Measurements from ENCODE around the gene KLF9.

Gene KLF9

DNA sequence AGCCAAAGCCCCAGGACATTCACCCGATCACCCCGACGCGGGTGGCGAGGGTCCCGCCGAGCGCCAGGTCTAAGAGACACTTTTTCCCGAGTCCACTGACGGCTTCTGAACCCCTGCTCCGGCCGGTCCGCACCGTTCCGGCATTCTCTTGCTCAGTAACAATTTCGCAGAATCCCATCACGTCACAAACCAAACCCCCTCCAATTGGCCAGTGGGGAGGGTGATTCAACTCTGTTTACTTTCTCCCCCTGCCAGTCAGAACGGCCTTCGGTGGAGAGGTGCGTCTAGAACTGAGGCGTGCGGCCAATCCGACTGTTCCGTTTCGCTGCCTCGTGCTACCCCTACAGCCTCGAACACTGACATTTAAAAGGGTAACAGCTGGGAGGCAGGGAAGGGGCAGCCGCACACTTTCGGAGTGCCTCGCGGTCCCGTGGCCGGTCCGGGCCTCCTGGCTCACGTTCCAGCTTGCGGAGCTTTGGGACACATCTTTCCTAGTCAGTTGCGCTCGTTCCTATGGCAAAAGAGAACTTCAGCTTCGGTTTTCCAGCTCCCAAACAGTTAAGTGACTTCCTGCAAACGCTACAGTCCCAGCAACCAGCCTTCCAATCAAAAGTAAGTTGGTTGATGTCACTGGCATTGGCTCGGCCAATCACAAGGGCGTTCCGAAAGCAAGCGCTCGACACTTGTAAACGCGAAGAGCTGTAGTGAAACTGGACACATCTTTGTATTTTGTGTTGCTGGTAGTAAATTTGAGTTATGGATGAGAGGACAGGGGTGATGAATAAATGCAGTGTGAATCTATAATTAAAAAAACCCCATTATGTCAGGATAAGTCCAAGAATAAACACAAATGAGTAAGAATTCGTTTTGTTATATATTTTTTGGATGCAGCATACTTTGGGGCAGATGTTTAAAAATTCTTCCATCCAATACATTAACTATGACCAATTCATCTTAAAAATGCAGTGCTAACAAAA, at the start of gene KLF9:
Gene KLF9 (minus strand): TSS at position 859 of the 977 bp plus-strand sequence. CDS start 1,294 bp downstream, outside the sequence.
- peak; percentile 69 to 80 for DNase-seq (ENCODE audit: low read depth in 2 of 2)

DNA sequence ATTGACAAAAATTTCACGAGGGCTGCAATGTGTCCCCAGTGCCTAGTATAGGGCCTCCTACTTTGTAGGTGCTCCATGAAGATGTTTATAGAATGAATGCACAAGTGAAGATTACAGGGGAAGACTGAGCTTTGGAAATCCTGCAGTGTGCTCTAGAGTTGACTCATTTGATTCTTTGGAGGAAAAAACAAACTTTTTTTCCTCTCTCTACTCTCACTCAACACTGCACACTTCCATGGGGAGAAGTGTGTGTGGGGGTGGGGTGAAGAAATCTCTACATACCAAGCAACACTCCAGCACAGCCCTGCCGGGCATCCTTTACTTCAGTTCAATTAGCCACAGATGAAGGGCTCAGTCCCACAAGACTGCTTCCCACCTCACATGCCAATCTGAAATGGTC, 49.4 kb upstream of the KLF9 start:
- DNase-seq (ENCODE audit: low read depth in 2 of 2): no peak

DNA sequence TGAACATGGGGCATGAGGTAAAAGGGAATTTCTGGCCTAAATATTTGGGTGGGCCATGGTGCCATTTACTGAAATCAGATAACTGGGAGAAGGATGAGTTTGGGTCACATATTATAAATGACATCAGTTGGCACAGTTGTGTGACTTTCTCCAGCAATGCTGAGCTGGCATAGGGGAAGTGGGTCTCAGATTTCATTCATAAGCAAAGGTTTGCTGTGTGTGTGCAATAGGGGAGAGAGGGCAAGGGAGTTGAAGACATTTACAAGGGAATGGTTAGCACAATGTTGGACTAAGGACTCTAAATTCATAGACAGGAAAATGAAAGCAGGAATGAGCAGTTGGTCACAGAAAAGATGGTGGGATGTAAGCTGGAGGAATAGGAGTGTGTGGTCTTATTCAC, 47.8 kb upstream of the KLF9 start:
- DNase-seq (ENCODE audit: low read depth in 2 of 2): no peak

DNA sequence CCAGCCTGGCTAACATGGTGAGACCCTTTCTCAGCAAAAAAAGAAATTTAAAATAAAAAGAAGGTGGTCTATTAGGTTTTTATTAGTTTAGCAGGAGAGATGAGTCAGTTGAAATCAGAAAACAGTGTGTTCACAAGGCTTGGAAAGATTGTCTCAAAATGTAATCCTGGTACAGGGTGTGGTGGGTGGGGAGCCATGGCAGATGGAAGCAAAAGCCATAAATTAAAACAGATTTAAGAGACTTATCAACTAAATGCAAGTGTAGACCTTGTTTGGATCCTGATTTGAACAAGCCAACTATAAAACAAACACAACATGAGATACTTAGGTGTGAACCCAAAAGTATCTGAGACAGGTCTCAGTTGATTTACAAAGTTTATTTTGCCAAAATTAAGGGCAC, 42.8 kb upstream of the KLF9 start:
- DNase-seq (ENCODE audit: low read depth in 2 of 2): no peak

DNA sequence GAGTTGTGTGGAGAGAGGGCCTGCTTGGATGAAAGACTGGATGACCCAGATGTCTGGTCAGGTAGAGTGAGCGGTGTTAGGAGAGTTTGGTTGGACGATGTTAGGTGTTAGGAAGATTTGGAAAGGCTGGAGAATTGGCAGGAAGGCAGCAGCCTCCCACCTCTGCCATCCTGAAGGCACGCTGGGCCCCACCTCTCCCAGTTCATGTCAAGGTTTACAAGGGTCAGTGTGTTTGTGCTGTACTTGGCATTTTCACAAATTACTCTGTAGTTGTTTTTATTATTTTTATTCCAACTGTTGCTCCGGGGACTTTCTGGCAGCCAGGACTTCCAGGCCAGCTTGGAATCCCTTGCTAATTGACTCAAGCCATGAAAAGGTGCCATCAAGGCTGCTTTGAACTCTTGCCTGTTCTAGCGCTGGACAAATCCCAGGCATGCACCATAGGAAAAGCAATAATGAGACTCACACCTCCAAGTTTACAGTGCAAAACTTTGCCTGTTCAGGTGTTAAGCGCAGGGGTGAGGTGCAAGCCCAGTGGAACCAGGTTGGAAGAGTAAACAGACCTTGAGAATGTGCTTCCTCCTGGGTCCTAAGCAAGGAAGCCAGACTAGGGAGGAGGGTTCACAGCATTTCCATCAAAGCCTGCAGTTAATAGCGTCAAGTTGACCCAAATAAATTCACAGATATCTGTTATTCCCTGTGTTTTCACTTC, 41.7 kb upstream of the KLF9 start:
- no peak for DNase-seq (ENCODE audit: low read depth in 2 of 2)

DNA sequence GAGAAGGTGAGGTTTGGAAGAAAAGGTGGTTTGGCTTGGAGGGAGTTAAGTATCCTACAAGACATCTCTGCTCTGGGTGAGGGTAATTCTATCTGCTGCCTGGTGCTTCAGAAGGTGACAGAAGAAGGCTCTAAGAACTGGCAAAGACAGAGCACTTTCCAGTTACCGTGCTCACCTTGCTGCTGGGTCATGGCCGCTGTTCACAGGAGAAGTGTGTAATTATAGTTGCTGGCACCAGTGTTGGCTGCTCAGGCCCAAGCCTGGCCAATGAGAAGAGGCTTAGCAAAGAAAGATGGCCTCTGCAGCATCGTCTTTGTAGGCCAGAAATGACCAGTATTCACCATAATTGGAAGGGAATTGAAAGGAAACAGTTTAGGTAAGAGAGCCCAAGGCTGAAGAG, 37.9 kb upstream of the KLF9 start:
- no peak for DNase-seq (ENCODE audit: low read depth in 2 of 2)

DNA sequence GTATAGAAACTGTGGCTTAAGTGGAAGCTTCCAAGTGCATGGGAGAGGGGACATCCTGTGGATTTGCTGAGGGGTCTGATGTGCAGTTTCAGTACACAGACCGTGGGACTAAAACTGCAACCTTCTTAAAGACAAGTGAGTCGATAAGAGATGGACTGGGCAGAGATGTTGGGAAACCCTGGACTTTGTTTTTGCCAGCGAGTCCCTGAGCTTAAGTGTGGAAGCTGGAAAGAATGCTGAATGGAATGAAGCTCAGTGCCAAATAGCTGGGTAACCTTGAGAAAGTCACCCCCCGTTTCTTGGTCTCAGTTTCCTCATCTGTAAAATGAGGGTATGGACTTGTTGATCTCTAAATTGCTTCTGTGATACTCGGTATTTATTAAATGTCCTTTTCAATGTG, 37.3 kb upstream of the KLF9 start:
- DNase-seq (ENCODE audit: low read depth in 2 of 2): no peak

DNA sequence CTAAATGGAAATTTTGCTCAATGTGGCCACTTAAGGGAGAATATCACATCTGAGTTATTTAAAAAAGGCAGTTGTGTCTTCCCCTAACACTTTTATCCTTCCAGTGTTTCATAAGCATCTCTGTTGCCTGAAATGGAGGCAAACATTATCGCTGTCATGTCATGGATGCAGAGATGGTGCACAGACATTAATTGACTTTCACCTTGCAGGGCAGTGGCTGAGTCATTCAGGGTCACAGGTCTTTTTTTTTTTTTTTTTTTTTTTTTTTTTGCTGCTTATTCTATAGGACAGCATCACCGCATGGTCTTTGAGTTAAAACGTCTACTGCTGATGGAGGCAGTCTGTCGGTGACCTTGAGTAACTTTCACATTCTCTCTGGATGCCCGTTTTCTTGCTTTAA, 36.3 kb upstream of the KLF9 start:
- no peak for DNase-seq (ENCODE audit: low read depth in 2 of 2)

DNA sequence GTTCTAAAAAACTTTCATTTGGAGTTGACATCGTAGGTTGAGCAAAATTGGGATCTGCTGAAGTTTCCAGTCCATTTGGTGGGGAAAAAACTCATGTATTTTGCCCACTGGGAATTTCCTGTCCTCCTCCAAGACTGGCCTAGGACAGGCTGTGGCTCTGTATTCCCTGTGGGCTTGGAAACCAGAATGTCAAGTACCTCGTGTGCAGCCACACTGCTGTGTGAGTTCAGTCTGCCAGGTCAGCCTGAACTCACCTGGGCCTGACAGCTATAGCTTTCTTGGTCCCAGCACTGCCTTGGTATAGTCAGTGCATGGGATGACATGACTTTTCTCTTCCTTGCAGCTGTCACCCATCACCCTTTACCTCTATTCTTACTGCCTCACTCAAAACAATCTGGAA, 35.0 kb upstream of the KLF9 start:
- DNase-seq (ENCODE audit: low read depth in 2 of 2): no peak

DNA sequence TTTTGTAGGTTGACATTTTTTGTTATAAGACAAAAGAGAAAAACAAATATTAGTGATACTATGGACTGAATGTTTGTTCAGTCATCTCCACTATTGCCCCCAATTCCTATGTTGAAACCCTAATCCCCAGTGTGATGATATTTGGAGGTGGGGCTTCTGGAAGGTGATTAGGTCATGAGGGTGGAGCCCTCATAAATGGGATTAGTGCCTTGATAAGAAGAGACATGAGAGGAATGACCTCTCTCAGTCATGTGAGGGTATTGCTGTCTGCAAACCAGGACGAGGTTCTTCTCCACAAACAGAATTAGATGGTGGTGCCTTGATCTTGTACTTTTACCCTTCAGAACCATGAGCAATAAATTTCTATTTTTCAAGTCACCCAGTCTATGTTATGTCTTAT, 34.5 kb upstream of the KLF9 start:
- no peak for DNase-seq (ENCODE audit: low read depth in 2 of 2)

DNA sequence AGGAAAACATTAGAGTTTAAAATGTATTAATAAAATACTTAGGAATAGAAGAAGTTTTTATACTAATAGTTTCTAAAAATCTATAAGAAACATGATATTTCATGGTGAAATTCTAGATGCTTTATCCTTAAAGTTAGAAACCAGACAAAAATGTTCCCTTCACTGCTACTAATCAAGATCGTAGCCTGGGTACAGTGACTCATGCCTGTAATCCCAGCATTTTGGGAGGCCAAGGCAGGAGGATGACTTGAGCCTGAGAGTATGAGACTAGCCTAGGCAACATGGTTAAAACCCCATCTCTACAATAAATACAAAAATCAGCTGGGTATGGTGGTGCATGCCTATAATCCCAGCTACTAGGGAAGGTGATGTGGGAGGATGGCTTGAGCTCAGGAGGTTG, 30.4 kb upstream of the KLF9 start:
- no peak for DNase-seq (ENCODE audit: low read depth in 2 of 2)

DNA sequence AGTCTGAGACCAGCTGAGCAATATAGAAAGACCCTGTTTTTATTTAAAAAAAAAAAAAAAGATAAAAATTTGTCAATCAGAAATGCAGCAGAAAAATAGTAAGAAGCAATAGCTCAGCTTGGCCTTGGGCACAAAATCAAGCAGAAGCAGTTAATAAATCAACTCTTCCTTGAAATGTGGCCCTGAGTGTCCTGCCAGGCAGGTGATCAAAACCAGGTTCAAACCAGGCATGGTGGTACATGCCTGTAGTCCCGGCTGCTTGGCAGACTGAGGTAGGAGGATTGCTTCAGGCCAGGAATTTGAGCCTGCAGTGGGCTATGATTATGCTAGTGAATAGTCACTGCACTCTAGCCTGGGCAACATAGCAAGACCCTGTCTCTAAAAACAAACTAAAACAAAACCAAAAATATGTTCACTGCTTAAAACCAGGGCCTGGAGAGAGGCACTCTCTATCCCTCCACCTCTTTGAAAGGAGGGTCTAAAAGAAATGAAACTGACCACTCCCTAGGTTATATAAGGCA, 27.9 kb upstream of the KLF9 start:
- DNase-seq (ENCODE audit: low read depth in 2 of 2): no peak

DNA sequence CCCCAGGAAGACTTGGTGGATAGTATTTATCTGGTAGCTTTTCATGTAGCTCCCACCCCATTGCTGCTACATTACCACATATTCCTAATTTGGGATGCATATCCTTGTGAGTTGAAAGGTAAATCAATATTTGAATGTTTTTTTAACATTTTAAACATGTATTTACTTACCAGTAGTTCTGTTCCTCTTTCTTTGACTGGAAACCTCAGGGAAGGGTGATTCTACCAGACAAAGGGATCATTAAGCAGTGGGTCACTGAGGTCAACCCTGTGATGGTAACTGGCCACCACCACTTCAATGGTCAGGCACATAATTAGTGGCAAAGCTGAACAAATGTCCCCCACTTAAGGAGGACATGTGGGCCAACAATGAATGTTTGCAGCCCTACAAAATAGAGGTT, 27.2 kb upstream of the KLF9 start:
- no peak for DNase-seq (ENCODE audit: low read depth in 2 of 2)

DNA sequence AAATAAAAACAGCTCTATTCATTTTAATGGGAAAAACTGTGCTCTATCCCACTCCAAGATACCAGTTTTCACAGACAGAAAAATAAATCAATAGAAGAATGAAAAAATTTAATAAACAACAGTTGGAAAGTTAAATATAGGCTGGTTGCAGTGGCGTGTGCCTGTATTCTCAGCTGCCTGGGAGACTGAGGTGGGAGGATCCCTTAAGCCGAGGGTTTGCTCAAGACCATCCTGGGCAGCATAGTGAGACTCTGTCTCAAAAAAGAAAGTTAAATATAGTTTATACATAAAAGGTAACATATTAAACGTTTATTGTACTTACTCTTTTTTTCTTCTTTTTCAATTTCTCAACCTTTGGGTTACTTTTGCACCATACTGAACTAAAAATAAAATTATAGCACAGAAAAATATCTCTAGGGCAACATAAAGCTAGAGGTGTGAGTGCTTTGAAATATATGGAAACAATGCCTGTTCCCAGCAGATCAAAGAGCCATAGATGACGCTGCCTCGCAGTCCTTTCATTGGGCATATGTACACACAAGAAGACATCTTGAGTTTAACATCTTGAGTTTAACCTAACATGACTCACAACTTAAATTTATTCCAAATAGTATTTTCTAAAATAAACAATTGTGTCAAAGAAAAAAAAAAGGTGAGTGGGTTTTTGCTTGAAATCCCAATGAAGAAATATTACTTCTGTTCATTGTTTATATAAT, 25.7 kb upstream of the KLF9 start:
- no peak for DNase-seq (ENCODE audit: low read depth in 2 of 2)

DNA sequence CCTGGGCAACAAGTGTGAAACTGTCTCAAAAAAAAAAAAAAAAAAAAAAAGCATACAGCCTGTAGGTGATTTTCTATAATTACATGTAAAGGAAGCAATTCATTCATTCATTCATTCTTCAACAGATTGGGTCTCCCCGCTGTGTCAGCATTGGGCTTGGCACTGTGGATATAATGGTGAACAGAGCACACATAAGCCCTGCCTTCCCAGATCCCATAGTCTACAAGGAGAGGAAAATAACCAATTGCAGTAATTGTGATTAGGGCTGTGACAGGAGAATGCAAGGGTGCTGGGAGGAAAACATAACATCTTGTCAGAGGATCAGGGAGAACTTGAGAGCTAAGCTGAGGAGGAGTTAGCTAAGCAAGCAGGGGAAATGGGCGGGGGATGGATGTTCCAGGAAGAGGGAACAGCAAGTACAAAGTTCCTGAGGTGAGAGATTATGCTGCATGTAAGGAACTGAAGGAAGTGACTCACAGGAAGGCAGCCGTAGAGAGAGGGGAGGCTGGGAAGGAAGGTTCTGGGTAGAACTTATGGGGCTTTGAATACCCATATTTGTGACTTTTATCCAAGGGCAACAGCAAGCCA, 24.0 kb upstream of the KLF9 start:
- no peak for DNase-seq (ENCODE audit: low read depth in 2 of 2)

DNA sequence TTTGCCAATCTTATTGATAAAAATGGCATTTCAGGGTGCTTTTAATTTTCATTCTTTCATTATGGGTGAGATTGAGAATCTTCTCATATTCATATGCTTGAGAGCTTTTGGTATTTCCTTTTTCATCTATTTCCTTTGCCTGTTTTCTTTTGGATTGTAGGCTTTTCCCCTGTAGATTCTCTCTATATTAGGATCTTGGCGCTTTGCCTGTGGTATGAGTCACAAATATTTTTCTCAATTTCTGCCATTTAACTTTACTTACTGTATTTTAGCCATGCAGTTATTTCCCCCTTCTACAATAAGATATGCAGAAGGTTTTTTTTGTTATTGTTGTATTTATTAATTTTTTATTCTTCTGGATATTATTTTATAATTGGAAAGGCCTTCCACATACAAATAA, 21.5 kb upstream of the KLF9 start:
- no peak for DNase-seq (ENCODE audit: low read depth in 2 of 2)

DNA sequence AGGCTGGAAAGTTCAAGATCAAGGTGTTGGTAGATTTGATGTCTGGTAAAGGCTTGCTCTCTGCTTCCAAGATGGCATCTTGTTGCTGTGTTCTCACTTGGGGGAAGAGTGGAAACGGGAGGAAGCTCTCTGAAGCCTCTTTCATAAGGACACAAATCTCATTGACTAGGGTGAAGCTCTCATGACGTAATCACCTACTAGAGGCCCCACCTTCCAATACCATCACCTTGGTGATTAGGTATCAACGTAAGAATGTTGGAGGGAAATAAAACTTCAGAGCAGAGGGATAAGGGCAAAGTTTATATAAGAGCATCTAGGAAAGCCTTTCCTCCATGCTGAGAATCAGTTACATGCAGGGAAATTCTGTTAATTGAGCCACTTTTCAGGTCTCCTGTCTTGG, 15.4 kb upstream of the KLF9 start:
- no peak for DNase-seq (ENCODE audit: low read depth in 2 of 2)

DNA sequence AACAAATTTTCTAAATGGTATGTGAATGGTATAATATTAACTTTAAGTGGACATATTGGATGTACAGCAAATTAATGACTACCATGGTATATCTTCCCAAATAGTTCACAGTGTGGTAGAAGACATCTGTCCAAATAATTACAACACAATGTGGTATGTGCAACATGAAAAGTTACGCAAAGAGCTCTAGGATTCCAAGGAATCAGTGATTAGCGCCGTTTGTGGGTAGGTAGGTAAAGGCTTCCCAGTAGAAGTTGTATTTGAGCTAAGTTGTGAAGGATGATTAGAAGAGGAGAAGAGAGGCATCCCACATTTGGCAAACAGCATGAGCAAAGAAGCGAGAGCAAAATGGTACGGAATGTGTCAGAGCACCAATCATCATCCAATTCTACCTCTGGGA, 14.3 kb upstream of the KLF9 start:
- no peak for DNase-seq (ENCODE audit: low read depth in 2 of 2)

DNA sequence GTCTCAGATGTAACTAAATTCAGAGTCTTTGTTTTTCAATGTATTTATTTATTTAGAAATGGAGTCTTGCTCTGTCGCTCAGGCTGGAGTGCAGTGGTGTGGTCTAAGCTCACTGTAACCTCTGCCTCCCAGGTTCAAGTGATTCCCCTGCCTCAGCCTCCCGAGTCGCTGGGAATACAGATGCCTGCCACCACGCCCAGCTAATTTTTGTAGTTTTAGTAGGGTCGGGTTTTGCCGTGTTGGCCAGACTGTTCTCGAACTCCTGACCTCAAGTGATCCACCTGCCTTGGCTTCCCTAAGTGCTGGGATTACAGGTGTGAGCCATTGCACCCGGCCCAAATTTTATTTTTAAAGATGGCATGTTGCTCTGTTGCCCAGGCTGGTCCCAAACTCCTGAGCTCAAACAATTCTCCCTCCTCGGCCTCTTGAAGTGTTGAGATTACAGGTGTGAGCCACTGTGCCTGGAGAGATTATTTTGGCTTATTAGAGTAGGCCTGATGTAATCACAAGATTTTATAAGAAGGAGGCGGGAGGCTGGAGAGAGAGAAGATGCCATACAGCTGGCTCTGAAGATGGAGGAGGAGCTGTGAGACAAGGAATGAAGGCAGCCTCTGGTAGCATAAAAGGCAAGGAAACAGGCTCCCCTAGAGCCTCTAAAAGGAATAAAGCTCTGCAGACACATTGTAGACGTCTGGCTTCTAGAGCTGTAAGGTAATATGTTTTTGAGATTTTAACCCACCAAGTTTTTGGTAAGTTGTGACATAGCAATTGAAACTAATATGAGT, 12.9 kb upstream of the KLF9 start:
- DNase-seq (ENCODE audit: low read depth in 2 of 2): no peak

DNA sequence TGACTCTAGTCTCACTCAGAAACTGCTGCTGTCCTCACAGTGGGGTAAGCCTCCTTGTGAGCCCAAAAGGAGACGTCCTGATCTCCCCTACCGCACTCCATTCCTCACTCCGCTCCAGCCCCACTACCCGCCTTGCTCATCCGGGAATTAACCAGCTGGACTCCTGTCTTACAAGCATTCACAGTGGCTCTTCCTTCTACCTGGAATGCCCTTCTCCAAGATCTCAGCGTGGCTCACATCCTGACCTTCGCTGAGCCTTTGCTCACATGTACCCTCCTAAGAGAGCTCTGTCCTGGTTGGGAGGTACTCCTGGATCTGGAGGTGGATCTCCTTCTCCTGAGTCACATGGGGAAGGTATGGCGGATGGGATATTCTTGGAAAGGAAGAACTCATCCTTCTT, 10.7 kb upstream of the KLF9 start:
- no peak for DNase-seq (ENCODE audit: low read depth in 2 of 2)
